Duodenal mucosa (tissue), 2 donors: Measurements from ENCODE around the gene MCRIP2.
"Not testable (repeated sequence)": the region's sequence is repeated elsewhere in the genome, so short reads cannot be mapped to it uniquely, and the experiment has no call there.

Experiments
- H3K27ac ChIP-seq: one replicate; pipeline ENCODE4 v1.7.0; 2013; ENCODE audit warnings: low read depth, low read length
- H3K27me3 ChIP-seq, 2 donors: one replicate each; pipeline ENCODE4 v1.7.0; 2013; ENCODE audit warnings: low read length in 2 of 2, control low read depth in 1 of 2; ENCODE audit not compliant: insufficient read depth in 2 of 2, control insufficient read depth in 1 of 2
- H3K36me3 ChIP-seq, 2 donors: one replicate each; pipeline ENCODE4 v1.7.0; 2013; ENCODE audit warnings: low read length in 2 of 2, control low read depth in 1 of 2; ENCODE audit not compliant: insufficient read depth in 2 of 2, control insufficient read depth in 1 of 2
- H3K4me1 ChIP-seq, 2 donors: one replicate each; pipeline ENCODE4 v1.7.0; 2013; ENCODE audit warnings: low read length in 2 of 2, control low read depth in 1 of 2; ENCODE audit not compliant: insufficient read depth in 2 of 2, control insufficient read depth in 1 of 2
- H3K4me3 ChIP-seq, 2 donors: one replicate each; pipeline ENCODE4 v1.7.0; 2013; ENCODE audit warnings: low read length in 2 of 2, low read depth in 1 of 2
- H3K9ac ChIP-seq, 2 donors: one replicate each; pipeline ENCODE4 v1.7.0; 2013; ENCODE audit warnings: low read length in 2 of 2, low read depth in 1 of 2
- H3K9me3 ChIP-seq, 2 donors: one replicate each; pipeline ENCODE4 v1.7.0; 2013; ENCODE audit warnings: low read length in 2 of 2, control low read depth in 1 of 2; ENCODE audit not compliant: control insufficient read depth in 1 of 2

MCRIP2 gene, protein sequence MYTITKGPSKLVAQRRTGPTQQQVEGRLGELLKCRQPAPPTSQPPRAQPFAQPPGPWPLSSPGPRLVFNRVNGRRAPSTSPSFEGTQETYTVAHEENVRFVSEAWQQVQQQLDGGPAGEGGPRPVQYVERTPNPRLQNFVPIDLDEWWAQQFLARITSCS

DNA sequence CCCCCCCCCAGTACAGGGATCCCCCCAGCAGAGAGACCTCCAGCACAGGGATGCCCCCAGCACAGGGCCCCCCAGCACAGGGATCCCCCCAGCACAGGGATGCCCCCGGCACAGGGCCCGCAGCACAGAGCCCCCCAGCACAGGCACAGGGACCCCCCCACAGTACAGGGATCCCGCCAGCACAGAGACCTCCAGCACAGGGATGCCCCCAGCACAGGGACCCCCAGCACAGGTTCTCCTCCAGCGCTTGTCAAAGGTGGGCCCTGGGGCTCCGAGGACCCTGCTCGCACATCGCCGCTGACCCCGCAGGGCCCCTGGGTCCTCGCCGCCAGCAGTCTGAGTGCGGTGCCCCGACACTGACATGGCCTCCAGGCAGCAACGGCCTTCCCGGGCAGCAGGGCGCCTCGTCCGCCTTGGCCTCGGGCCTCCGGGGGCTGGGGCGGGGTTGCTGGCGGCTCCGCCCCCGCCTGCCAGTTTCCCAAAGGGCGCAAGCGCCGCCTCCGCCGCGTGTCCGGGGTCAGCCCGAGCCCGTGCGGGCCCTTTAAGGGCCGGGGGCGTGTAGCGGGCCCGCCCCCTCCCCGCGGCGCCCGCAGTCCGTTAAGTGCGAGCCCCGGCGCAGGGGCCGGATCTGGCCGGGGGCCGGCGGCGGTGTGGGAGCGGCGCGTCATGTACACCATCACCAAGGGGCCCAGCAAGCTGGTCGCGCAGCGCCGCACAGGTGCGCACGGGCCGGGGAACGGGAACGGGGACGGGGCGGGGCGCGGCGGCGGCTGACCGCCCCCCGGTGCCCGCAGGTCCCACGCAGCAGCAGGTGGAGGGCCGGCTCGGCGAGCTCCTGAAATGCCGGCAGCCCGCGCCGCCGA is at the start of gene MCRIP2:
Gene MCRIP2, plus strand, starts transcription at position 503 of the 863 bp plus-strand sequence. Its CDS starts 164 bp downstream, at position 667.
- no peaks in the 10 kb centered on the region for H3K9me3 ChIP-seq
- no peaks in the 10 kb centered on the region for H3K36me3 ChIP-seq
- peak within 1 kb of the TSS; percentile 79 to 96 for H3K9ac ChIP-seq
- H3K27ac ChIP-seq, result peak within 1 kb of the TSS; percentile 84
- peaks cover 37 to 46% of the 10 kb centered on the region in 2 donors for H3K4me1 ChIP-seq
- H3K27me3 ChIP-seq, result no peaks in the 10 kb centered on the region
- peak within 1 kb of the TSS; percentile 73 to 83 for H3K4me3 ChIP-seq

DNA sequence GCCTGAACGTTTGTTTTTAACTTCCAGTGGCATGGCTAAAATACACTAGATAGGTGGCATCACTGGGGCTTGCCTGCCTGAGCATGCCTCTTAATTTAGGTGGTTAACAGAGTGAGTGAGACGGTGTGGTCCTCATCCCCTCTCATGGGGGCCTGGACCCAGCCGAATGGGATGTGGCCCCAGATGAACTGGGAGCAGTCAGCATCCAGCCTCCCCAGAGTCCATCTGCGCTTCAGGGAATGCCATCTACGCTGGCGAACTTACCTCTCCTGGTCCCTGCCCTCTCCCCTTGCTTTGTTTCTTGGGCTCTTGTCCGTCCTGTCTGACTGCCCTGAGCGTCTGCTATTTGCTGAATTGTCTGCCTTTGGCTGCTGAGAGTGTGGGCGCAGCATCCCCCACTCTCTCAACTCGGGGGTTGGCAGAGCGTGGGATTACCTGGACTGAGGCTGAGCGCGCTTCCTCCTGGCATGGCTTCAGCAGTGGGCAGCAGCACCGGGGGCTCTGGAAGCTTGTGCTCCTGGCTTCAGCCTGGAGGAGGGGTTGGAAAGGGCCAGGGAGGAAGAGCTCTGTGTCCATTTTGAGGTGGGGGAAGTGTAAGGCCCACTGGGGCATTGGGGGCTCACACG is 49.6 kb upstream of the MCRIP2 start:
- Histone ChIP-seq H3K9me3 (no peaks in the 10 kb centered on the region), H3K27me3 (no peaks in the 10 kb centered on the region), H3K4me1 (peaks cover 61% of the 10 kb centered on the region in 2 donors), H3K36me3 (peaks cover 0 to 13% of the 10 kb centered on the region in 2 donors), H3K4me3 (peak overlapping the region; percentile 15 to 41), H3K27ac (peak overlapping the region; percentile 92), H3K9ac (peak overlapping the region; percentile 70 to 92)

DNA sequence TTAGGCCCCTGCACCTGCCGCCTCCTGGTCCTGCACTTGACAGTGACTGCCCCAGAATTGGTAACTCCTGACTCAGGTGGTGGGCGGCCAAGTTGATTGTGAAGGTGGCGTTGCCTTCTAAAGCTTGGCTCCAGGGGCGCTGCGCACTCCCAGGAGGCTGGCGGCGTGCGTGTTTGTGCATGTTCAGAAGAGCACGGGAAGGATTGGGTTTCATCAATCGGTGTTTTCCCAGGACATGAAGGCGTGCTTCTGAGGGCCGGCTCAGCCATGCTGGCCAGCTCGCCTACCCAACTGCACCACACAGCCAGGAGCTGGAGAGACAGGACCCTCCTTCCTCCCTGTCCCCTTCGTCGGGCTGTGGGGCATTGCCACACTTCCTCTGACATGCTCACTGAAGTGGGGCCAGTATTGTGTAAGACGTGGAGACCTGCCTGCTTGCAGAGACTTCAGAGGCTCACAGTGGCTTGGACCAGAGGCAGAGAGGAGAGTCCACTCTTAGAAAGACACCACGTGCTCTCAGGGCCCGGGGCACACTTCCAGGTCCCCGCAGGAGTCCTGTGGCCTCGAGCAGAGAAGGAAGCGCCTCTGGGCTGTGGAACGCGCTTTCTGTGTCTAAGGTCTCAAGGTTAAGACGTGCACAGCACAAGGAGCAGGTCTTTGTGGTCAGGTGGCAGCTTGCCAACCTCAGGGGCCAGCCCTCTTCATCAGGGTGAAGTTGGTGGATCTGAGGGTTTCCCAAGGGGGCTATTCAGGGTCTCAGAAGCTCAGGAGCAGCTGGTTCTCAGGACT is 48.9 kb upstream of the MCRIP2 start:
- H3K27ac ChIP-seq, result peak overlapping the region; percentile 92
- peaks cover 0 to 16% of the 10 kb centered on the region in 2 donors for H3K36me3 ChIP-seq
- H3K9ac ChIP-seq, result peak overlapping the region; percentile 70 to 92
- H3K27me3 ChIP-seq, result no peaks in the 10 kb centered on the region
- H3K4me1 ChIP-seq, result peaks cover 53 to 58% of the 10 kb centered on the region in 2 donors
- H3K4me3 ChIP-seq, result peak overlapping the region; percentile 15 to 41
- H3K9me3 ChIP-seq, result no peaks in the 10 kb centered on the region

DNA sequence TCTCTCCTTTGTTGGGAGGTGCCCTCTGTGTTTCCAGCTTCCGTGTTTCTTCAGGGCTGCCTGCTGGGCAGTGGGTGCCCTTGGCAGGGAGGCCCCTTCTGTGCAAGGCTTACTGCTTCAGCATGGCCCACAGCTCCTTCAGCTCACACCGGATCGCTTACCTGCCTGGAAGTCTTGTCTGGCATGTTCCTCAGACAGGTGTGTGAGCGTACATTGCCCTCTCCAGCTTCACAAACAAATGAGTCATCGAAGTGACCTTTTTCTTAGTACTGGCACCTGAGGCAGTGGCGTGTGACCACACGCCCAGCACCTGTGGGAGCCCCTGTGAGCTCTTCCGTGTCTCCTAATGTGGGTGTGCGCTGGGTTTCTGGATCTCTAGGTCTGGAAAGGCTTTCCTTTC is 48.2 kb upstream of the MCRIP2 start:
- Histone ChIP-seq H3K36me3 (peaks cover 0 to 16% of the 10 kb centered on the region in 2 donors), H3K27me3 (no peaks in the 10 kb centered on the region), H3K27ac (peak overlapping the region; percentile 92), H3K4me1 (peaks cover 47 to 58% of the 10 kb centered on the region in 2 donors), H3K4me3 (peak overlapping the region; percentile 15 to 44), H3K9me3 (no peaks in the 10 kb centered on the region), H3K9ac (peak overlapping the region; percentile 70 to 92)

DNA sequence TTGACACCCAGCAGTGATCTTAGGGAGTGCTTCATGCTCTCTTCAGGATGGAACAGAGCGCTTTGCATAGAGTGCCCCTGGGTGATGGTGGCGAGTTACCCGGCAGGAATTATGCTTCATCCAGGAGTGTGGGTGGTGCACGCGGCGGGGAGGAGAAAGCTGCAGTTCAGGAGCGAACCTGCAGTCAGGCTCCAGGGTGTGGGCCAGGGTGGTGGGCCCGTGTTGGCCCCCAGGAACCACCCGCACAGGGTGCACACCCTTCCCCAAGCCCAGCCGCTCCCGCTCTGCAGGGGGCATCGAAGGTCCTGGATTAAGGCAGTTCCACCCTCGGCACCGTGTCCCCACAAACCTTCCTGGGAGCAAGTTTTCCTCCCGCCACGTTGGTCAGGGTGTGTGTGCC is 47.8 kb upstream of the MCRIP2 start:
- H3K4me3 ChIP-seq, result peak overlapping the region; percentile 15 to 44

DNA sequence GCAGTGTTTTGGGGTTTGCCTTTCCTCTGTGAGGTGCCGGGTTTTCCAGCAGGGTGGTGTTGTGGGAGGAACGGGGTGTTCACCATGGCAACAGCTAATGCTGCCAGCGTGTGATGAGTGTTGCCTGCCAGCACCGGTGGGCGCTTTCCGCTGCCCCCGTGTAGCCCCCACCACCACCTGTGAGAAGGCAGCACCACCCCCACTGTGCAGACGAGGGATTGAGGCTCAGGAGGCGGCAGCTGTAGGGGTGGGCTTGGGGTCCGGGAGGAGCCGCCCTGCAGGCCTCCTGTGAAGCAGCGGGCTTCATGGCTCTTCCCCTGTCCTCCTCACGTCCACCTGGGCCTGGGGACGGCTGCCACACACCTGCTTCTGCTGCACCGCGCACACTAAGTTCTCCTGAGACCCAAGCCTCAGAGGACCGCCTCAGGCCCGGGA is 46.5 kb upstream of the MCRIP2 start:
- no peaks in the 10 kb centered on the region for H3K27me3 ChIP-seq
- H3K4me1 ChIP-seq, result peaks cover 46 to 58% of the 10 kb centered on the region in 2 donors
- no peak overlapping the region for H3K4me3 ChIP-seq
- no peak overlapping the region for H3K27ac ChIP-seq
- peak overlapping the region in 1 of 2 donors; percentile 92 for H3K9ac ChIP-seq
- no peaks in the 10 kb centered on the region for H3K9me3 ChIP-seq
- peaks cover 0 to 25% of the 10 kb centered on the region in 2 donors for H3K36me3 ChIP-seq

More for the DNA sequence above, 47.8 kb upstream of the MCRIP2 start:
- Histone ChIP-seq H3K27me3 (no peaks in the 10 kb centered on the region), H3K36me3 (peaks cover 0 to 16% of the 10 kb centered on the region in 2 donors), H3K4me1 (peaks cover 46 to 58% of the 10 kb centered on the region in 2 donors), H3K9me3 (no peaks in the 10 kb centered on the region), H3K9ac (peak overlapping the region; percentile 65 to 92), H3K27ac (peak overlapping the region; percentile 92)

DNA sequence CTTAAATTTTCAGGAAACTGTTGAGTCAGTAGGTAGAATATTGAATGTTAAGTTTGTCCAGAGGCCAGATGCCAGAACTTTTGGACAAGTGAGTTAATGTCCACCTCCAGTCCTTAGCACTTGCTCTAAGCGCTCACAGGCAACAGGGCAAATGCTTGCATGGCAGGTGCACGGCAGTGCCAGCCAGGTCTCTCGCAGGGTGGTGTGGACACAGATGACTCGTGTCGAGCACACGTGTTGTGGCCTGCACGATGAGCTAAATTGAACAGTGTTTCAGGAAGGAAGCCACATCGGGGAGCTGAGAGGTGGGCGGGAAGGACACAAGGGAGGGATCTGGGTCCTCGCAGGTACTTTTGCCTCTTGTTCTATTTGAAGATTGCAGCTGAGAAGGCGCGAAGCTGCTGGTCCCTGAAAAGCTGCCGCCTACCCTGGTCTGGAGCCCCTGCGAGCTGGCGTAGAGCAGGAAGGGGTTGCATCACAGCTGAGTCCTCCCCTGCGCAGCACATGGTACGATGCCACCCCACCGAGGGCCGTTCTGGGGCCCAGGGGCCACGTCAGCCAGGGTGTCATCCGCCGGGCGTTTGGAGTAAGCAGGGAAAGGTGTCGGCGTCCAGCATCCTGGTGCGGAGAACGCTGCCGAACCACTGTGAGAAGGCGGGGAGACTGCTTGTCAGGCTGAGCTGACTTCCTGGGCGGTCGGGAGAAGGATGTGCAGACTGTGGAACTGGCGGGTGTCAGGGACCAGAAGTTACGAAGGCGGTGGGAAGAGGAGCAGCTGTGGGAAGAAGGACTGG is 45.5 kb upstream of the MCRIP2 start:
- H3K9ac ChIP-seq, result no peak overlapping the region
- H3K9me3 ChIP-seq, result no peaks in the 10 kb centered on the region
- H3K27me3 ChIP-seq, result no peaks in the 10 kb centered on the region
- H3K4me1 ChIP-seq, result peaks cover 38 to 54% of the 10 kb centered on the region in 2 donors
- H3K27ac ChIP-seq, result no peak overlapping the region
- H3K36me3 ChIP-seq, result peaks cover 0 to 29% of the 10 kb centered on the region in 2 donors
- no peak overlapping the region for H3K4me3 ChIP-seq

DNA sequence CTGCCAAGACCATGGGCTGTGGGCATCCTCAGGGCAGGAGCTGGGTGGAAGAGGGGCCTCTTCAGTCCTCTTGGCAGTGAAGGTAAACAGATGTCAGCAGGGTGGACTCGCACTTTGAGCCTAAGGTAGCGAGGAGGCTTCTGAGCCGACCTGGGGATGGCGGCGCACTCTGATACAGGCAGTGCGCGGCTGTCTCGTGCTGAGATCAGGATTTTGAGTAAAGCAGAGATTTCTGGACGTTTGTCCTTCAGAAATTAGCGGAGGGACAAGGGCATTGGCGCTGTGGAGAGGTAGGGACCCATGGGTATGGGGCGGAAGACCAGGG is 44.9 kb upstream of the MCRIP2 start:
- Histone ChIP-seq H3K4me3 (no peak overlapping the region), H3K27ac (no peak overlapping the region), H3K27me3 (no peaks in the 10 kb centered on the region), H3K9ac (no peak overlapping the region), H3K36me3 (peaks cover 0 to 29% of the 10 kb centered on the region in 2 donors), H3K9me3 (no peaks in the 10 kb centered on the region), H3K4me1 (peaks cover 34 to 50% of the 10 kb centered on the region in 2 donors)

DNA sequence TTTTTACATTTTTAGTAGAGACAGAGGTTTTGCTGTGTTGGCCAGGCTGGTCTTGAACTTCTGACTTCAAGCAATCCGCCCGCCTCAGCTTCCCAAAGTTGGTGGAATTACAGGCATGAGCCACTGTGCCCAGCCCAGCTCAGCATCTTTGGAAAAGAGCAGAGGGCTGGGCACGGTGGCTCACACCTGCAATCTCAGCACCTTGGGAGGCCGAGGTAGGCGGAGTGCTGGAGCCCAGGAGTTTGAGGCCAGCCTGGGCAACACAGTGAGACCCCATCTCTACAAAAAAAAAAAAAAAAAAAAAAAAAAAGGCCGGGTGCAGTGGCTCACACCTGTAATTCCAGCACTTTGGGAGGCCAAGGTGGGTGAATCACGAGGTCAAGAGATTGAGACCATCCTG is 44.0 kb upstream of the MCRIP2 start:
- H3K9me3 ChIP-seq, H3K27me3 ChIP-seq, H3K9ac ChIP-seq, H3K4me3 ChIP-seq, H3K27ac ChIP-seq: not testable (repeated sequence)
- peaks cover 24 to 40% of the 10 kb centered on the region in 2 donors for H3K4me1 ChIP-seq
- peaks cover 0 to 29% of the 10 kb centered on the region in 2 donors for H3K36me3 ChIP-seq
